ENCODE data around the gene NPM1.
A peak's percentile ranks its signal among the peaks of the same experiment; 100 is the strongest.
"Not testable (repeated sequence)": the region's sequence is repeated elsewhere in the genome, so short reads cannot be mapped to it uniquely, and the experiment has no call there.

Gene NPM1

GRCh38 chr5:171387970-171388815 is 544 bp downstream of the NPM1 start:
- no peak for TF ChIP-seq CTCF (IDR thresholded peaks at IDR 0.05; ENCODE audit: low read depth, low read length)

GRCh38 chr5:171388816-171389168 is 1.1 kb downstream of the NPM1 start:
- peak overlapping the region; percentile 90 for H3K4me3 ChIP-seq (ENCODE audit: low read depth, low read length)
- TF ChIP-seq CTCF (IDR thresholded peaks at IDR 0.05; ENCODE audit: low read depth, low read length): no peak

More at GRCh38 chr5:171387970-171388815, 544 bp downstream of the NPM1 start:
- peak overlapping the region; percentile 90 for H3K4me3 ChIP-seq (ENCODE audit: low read depth, low read length)

GRCh38 chr5:171390883-171391677 is 3.4 kb downstream of the NPM1 start:
- no peak overlapping the region for H3K4me3 ChIP-seq (ENCODE audit: low read depth, low read length)

GRCh38 chr5:171391996-171392577 is 4.4 kb downstream of the NPM1 start:
- no peak for TF ChIP-seq CTCF (IDR thresholded peaks at IDR 0.05; ENCODE audit: low read depth, low read length)
- H3K4me3 ChIP-seq (ENCODE audit: low read depth, low read length): no peak overlapping the region

More at GRCh38 chr5:171390883-171391677, 3.4 kb downstream of the NPM1 start:
- no peak for TF ChIP-seq CTCF (IDR thresholded peaks at IDR 0.05; ENCODE audit: low read depth, low read length)

GRCh38 chr5:171392585-171393159 is 5.0 kb downstream of the NPM1 start:
- H3K4me3 ChIP-seq (ENCODE audit: low read depth, low read length): no peak overlapping the region
- no peak for TF ChIP-seq CTCF (IDR thresholded peaks at IDR 0.05; ENCODE audit: low read depth, low read length)

- no peak for TF ChIP-seq CTCF (IDR thresholded peaks at IDR 0.05; ENCODE audit: low read depth, low read length)
- no peak overlapping the region for H3K4me3 ChIP-seq (ENCODE audit: low read depth, low read length)
Measured at GRCh38 chr5:171395042-171395441, 7.4 kb downstream of the NPM1 start.

- H3K4me3 ChIP-seq (ENCODE audit: low read depth, low read length): not testable (repeated sequence)
Measured at GRCh38 chr5:171396583-171396982, 8.9 kb downstream of the NPM1 start.
